Activated T-cell treated with anti-CD3 and anti-CD28 coated beads, Interleukin-2, amount 50 U/mL, for 72 hours (primary cell): ENCODE measurements around the gene ARMC3. TPM values are rescaled to one million over a fixed set of nuclear protein-coding genes. Genes with fewer than 3 reads are reported as not detected.

Experiments used
- ATAC-seq, 2 donors: fragments of 150-1000 bp; cut with Tn5 transposase; replicated peaks in 1 of 2; 2 replicates each; pipeline ENCODE4 v1.10.0; 2021; ENCODE audit warnings: moderate library complexity in 2 of 2, mild to moderate bottlenecking in 1 of 2
- DNase-seq, 2 donors: peaks; one replicate each; pipeline ENCODE4 v3.0.0; 2021 to 2022; ENCODE audit warnings: mixed read lengths in 1 of 2
- H3K27ac Mint-ChIP-seq: one replicate; pipeline ENCODE4 v1.8.0; 2022; ENCODE audit warnings: mild to moderate bottlenecking, moderate library complexity, mixed read lengths
- H3K27me3 Mint-ChIP-seq: one replicate; pipeline ENCODE4 v1.8.0; 2022; ENCODE audit warnings: low read depth, mixed read lengths
- H3K36me3 Mint-ChIP-seq, 2 donors: one replicate each; pipeline ENCODE4 v1.8.0; 2022; ENCODE audit warnings: mixed read lengths in 2 of 2, mild to moderate bottlenecking in 1 of 2; ENCODE audit not compliant: insufficient read depth in 2 of 2
- H3K4me1 Mint-ChIP-seq: one replicate; pipeline ENCODE4 v1.8.0; 2022; ENCODE audit warnings: low read depth, mixed read lengths
- H3K4me3 Mint-ChIP-seq, 2 donors: one replicate each; pipeline ENCODE4 v1.8.0; 2022; ENCODE audit warnings: mild to moderate bottlenecking in 2 of 2, mixed read lengths in 2 of 2, moderate library complexity in 2 of 2
- H3K9me3 Mint-ChIP-seq, 2 donors: one replicate each; pipeline ENCODE4 v1.8.0; 2022; ENCODE audit warnings: mixed read lengths in 2 of 2
- total RNA-seq, 2 donors: library from RNA; stranded (reverse); gene quantifications; one replicate each; pipeline ENCODE4 v1.2.3, GENCODE V29; 2022

Gene ARMC3
- total RNA-seq, 2 donors from 2014 or later, result not detected

DNA sequence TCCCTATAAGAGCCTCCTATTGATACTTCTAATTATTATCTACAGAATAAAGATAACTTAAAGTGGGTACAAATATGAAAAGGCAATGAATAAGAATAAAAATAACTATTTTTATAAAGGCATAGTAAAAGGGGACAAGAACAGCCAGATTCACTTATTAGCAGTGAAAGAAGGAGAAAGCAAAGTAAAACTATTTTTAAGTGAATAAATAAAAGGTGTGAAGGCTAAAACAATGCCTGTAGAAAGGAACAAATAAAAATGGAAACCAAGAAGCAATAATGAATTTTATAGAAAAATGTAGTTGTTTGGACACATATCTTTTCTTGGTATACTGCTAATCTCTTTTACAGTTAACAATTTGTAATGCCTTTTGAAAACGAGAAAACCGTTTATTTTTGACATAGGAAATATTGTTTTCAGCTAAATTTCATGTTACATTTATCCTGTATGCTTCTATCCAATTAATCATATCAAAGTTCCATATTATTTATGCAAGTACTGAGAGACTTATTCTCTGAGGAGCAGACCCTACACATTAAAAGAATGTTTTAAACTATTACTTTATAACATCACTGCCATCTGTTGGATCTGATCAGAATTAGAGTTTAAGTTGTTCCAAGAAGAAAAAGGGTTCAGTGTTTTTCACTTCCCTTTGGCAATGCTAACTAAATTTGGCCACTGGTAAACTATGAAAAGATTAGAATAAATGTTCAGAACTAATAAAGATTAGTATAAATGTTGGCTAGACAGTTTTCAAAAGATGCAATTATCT, 59.1 kb downstream of the ARMC3 start:
- H3K27ac Mint-ChIP-seq, result no peak overlapping the region
- no peaks in the 10 kb centered on the region for H3K27me3 Mint-ChIP-seq
- no peaks in the 10 kb centered on the region for H3K36me3 Mint-ChIP-seq
- no peaks in the 10 kb centered on the region for H3K9me3 Mint-ChIP-seq
- H3K4me3 Mint-ChIP-seq, result no peak overlapping the region
- peaks cover 23% of the 10 kb centered on the region for H3K4me1 Mint-ChIP-seq
- ATAC-seq (no peak), DNase-seq (no peak)

DNA sequence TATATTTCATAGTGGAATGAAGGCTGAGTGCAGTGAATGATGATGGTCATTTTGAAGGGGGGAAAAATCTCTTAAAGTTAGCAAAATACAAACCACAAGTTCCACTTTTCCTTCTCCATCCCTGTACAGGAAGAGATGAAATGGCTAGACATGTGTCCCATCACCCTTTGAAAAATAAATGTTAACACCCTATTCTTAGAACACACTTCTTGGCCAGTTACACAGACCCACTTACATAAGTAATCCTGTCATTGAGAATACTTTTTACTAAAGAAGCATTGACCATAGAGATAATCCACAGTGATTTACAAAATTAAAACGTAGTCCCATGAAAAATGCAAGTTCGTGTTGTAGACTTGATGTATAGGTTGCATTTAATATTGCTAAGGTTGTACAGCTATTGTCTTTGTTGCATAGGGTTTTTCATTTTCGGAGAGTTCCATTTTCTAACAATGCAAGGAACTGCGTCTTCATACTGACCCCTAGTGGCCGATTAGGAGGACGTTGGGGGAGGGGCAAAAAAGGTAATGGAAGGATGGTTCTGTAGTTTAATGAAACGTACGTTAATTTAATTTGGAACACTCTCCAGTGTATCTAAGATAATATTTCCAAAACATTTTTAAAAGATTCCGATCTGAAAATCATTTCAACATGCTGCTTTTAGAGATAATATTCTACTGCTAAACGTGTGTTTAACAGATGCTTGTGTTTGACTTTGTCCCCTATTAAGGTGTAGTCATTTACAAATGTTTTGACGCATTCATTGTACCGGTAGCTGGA, 60.9 kb downstream of the ARMC3 start:
- H3K4me1 Mint-ChIP-seq, result peaks cover 31% of the 10 kb centered on the region
- DNase-seq (peak; percentile 59 to 75), ATAC-seq (peak; percentile 51 to 68)
- no peaks in the 10 kb centered on the region for H3K9me3 Mint-ChIP-seq
- peaks cover 7% of the 10 kb centered on the region for H3K27me3 Mint-ChIP-seq
- peak overlapping the region in 1 of 2 donors; percentile 27 for H3K4me3 Mint-ChIP-seq
- no peaks in the 10 kb centered on the region for H3K36me3 Mint-ChIP-seq
- no peak overlapping the region for H3K27ac Mint-ChIP-seq

- no peak for ATAC-seq
- no peak overlapping the region for H3K27ac Mint-ChIP-seq
- H3K27me3 Mint-ChIP-seq, result peaks cover 10% of the 10 kb centered on the region
- H3K36me3 Mint-ChIP-seq, result no peaks in the 10 kb centered on the region
- H3K4me3 Mint-ChIP-seq, result no peak overlapping the region
- no peak for DNase-seq
- H3K4me1 Mint-ChIP-seq, result peaks cover 31% of the 10 kb centered on the region
- no peaks in the 10 kb centered on the region for H3K9me3 Mint-ChIP-seq
Observed at GRCh38 chr10:22990443-22990842, 62.6 kb downstream of the ARMC3 start.

GRCh38 chr10:22992075-22992474, 64.2 kb downstream of the ARMC3 start:
- peaks cover 31% of the 10 kb centered on the region for H3K4me1 Mint-ChIP-seq
- no peak overlapping the region for H3K4me3 Mint-ChIP-seq
- no peak overlapping the region for H3K27ac Mint-ChIP-seq
- ATAC-seq (peak; percentile 80 to 88), DNase-seq (peak; percentile 29 to 50)
- no peaks in the 10 kb centered on the region for H3K36me3 Mint-ChIP-seq
- H3K27me3 Mint-ChIP-seq, result peaks cover 10% of the 10 kb centered on the region
- no peaks in the 10 kb centered on the region for H3K9me3 Mint-ChIP-seq

DNA sequence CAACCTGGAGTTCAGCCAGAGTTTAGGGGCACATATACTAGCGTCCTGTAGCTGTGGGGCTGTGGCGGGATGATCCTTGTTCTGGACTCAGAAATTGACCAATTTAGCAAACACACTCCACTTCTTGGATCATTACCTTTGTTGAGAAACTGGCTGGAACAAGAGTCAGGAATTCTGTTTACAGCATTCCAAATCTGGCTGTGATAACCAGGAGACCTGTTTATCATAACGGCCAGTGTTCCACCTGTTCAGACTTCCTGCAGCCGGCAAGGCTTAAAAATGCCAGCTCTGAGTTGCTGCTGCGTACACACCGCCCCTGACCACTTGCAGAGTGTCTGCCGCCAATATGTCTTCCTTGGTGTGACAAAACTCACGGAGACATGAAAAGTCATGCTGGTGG, 64.8 kb downstream of the ARMC3 start:
- ATAC-seq (no peak), DNase-seq (no peak)
- Mint-ChIP-seq H3K4me3 (no peak overlapping the region), H3K27ac (no peak overlapping the region), H3K27me3 (peaks cover 10% of the 10 kb centered on the region), H3K9me3 (no peaks in the 10 kb centered on the region), H3K36me3 (no peaks in the 10 kb centered on the region), H3K4me1 (peaks cover 31% of the 10 kb centered on the region)

DNA sequence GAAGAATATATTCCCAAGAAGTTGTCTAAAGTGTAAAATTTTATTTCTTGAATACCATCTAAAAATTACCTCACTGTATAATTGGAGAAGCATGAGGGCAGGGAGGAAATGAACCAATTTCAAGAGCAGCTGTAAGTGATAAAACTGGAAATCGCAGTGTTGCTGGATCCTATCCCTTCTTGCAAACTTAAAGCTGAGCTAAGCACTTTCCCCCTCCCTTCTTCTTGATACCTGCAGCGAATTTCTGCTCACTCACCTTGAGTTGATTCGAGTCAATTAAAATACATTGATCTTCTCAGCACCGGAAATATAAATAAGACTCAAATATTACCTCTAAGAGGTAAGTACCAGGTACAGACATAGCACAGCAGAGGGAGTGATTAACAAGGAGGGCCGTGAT, 65.5 kb downstream of the ARMC3 start:
- no peak for ATAC-seq
- no peak overlapping the region for H3K27ac Mint-ChIP-seq
- peaks cover 10% of the 10 kb centered on the region for H3K27me3 Mint-ChIP-seq
- DNase-seq, result no peak
- no peaks in the 10 kb centered on the region for H3K9me3 Mint-ChIP-seq
- peaks cover 28% of the 10 kb centered on the region for H3K4me1 Mint-ChIP-seq
- no peak overlapping the region for H3K4me3 Mint-ChIP-seq
- no peaks in the 10 kb centered on the region for H3K36me3 Mint-ChIP-seq

DNA sequence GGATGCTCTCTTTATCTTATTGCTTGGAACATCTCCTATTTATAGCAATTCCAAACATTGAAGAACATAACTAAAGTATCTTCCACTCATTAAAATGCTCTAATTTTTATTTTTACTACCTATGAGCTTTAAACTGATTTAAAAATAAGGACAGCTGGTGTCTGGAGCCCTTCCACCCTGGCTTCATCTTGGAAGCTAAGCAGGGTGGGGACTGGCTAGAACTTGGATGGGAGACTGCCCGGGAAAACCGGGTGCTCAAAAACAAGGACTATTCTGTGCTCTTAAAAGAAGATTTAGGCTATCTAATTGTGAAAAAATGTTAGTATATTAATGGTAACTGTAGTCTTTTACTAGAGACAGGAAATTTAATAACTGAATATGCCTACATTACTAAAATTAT, 69.2 kb downstream of the ARMC3 start:
- ATAC-seq (no peak), DNase-seq (no peak)
- Mint-ChIP-seq H3K4me1 (peaks cover 7% of the 10 kb centered on the region), H3K4me3 (no peak overlapping the region), H3K27ac (no peak overlapping the region), H3K27me3 (peaks cover 17% of the 10 kb centered on the region), H3K36me3 (no peaks in the 10 kb centered on the region), H3K9me3 (no peaks in the 10 kb centered on the region)

DNA sequence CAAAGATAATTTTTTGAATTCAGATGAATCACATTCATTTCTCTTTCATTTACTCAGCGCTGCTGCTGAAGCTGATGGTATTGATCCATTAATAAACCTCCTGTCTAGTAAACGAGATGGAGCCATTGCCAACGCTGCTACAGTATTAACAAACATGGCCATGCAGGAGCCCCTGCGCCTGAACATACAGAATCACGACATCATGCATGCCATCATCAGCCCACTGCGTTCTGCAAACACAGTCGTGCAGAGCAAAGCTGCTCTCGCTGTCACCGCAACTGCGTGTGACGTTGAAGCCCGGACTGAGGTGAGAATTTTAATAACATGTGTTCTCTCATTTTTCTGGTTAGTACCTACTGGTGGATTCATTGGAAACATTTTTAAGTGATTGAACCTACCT, 70.2 kb downstream of the ARMC3 start:
- Mint-ChIP-seq H3K27ac (no peak overlapping the region), H3K4me1 (no peaks in the 10 kb centered on the region), H3K9me3 (no peaks in the 10 kb centered on the region), H3K4me3 (no peak overlapping the region), H3K36me3 (no peaks in the 10 kb centered on the region), H3K27me3 (peaks cover 17% of the 10 kb centered on the region)
- no peak for ATAC-seq
- DNase-seq, result no peak

DNA sequence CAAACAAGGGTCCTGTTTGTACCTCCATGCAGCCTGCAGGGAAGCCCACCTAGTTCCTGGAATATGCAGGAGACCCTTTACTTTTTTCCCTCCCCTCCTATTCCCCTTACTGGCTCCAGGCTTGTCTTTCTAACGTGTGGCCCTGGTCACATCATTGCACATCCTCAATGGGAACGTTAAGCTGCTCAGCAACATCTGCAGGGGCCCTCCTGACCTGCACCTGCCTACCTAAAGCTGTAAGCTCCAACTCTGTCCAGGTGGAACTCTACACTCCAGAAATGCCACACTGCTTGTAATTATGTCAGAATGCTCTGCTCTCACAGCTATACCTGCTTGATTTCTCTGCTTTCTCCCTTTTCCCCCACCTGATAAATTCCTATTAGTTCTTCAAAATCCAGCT, 72.1 kb downstream of the ARMC3 start:
- Mint-ChIP-seq H3K4me1 (no peaks in the 10 kb centered on the region), H3K36me3 (no peaks in the 10 kb centered on the region), H3K27me3 (peaks cover 9% of the 10 kb centered on the region), H3K9me3 (no peaks in the 10 kb centered on the region), H3K4me3 (no peak overlapping the region), H3K27ac (no peak overlapping the region)
- DNase-seq (no peak), ATAC-seq (no peak)

DNA sequence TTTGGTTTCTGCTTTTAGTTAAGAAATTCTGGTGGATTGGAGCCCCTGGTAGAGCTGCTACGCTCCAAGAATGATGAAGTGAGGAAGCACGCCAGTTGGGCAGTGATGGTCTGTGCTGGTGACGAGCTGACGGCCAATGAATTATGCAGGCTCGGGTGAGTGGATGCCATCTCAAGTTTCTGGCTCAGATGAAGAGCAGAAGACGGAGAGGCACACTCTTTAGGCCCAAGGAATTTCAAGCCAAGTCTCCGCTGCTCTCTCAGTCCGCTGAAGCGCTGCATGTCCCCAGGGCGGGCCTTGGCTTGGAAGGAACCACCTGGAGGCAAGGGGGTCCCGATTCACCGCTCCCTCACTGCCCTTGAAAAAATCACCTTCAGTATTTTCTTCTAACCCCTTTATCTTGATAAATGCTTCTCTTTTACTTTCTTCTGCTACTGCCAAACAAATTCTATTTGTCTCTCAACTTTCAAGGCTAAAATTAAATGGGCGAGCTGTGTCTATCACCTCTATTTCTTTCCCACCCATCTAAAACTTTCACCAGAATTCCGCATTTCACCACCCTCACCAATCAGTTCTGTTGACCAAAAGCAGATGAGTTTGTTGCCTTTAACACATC, 74.2 kb downstream of the ARMC3 start:
- Mint-ChIP-seq H3K4me3 (no peak overlapping the region), H3K9me3 (no peaks in the 10 kb centered on the region), H3K36me3 (no peaks in the 10 kb centered on the region), H3K4me1 (no peaks in the 10 kb centered on the region), H3K27ac (no peak overlapping the region), H3K27me3 (peaks cover 25% of the 10 kb centered on the region)
- DNase-seq (no peak), ATAC-seq (no peak)

DNA sequence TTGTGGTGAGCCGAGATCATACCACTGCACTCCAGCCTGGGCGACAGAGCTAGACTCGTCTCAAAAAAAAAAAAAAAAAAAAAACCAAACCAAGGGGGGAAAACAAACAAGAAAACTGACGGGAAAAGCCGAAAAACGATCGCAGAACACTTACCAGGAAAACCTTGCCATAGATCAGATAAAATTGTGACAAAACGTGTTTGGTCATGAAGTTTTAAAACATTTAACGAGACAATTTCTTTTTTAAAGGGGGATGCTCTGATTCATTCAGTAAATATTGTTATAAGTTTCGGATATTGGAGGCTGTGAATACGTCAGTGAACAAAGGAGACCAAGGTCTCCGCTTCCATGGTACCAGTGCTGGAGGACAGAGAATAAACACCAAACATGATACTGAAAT, 77.3 kb downstream of the ARMC3 start:
- no peak for ATAC-seq
- Mint-ChIP-seq H3K27ac (no peak overlapping the region), H3K4me1 (no peaks in the 10 kb centered on the region), H3K36me3 (no peaks in the 10 kb centered on the region), H3K9me3 (no peaks in the 10 kb centered on the region), H3K4me3 (no peak overlapping the region), H3K27me3 (peaks cover 21% of the 10 kb centered on the region)
- DNase-seq, result no peak

DNA sequence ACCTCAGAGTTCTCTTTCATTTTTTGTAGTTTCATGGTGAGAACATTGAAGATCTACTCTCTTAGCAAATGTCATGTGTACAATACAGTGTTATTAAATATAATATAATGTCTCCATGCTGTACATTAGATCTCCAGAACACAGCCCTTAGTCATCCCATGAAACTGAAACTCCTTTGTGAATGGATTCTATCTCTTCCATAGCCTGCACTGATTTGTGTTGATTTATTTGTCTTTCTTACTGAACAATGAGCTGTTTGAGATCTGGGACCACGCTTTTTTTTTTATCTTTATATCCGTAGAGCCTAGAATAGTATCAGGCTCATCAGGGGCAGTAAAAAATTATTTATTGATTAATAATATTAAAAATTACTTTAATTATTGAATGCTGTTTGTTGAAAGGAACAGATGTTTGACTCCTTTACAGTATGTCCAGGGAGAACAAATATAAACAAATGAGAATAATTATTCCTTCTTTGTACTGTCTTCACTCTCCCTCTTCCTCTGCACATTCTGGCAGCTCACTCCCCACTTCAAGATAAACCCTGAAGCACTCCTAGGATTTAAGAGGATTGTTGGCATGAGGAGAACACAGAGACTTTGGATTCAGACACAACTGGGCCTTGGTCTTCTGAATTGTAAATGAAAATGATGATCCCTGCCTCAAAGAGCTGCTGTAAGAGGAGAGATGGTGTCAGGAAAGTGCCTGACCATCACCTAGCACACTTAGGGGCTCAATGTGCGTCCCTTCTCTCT, 85.9 kb downstream of the ARMC3 start:
- Mint-ChIP-seq H3K27me3 (peaks cover 18% of the 10 kb centered on the region), H3K4me1 (no peaks in the 10 kb centered on the region), H3K4me3 (no peak overlapping the region), H3K27ac (no peak overlapping the region), H3K36me3 (no peaks in the 10 kb centered on the region), H3K9me3 (no peaks in the 10 kb centered on the region)
- DNase-seq (no peak), ATAC-seq (no peak)
